Tibial nerve (tissue), 3 donors: ENCODE data around the gene ATP6AP1.

ENCODE experiments used
- POLR2A ChIP-seq, 2 donors: fragments of 450-650 bp; IDR thresholded peaks; one replicate each; pipeline ENCODE4 v1.6.1; 2017; ENCODE audit warnings: antibody characterized with exemption in 2 of 2, mild to moderate bottlenecking in 2 of 2, moderate library complexity in 2 of 2
- TF ChIP-seq, protein P1 (sequence below), 5 experiments: fragments of 200-600 bp in 3 of 5; fragments of 450-650 bp in 2 of 5; sonication (generic) in 3 of 5; IDR thresholded peaks; one replicate each; pipeline ENCODE4 v1.5.1; 2016 to 2019; ENCODE audit warnings: antibody characterized with exemption in 5 of 5, mild to moderate bottlenecking in 3 of 5, moderate library complexity in 2 of 5

DNA sequence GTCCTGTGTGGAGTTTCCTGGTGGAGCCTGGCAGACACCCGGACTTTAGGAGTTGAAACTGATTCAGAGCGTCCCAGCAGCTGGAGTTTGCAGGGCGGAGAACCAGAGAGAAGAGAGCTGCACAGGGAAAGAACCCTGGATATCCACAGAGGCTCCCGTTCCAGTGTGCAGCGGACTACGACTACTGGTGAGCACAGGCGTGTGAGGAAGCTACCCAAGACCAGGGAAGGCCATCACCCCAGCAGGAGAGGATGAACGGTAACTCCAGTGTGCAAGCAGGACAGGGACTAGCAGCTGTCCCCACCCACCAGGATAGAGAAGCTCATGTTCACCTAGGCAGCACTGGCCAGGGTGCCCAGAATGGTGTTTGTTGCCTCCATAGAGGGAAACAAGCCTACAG, 48.3 kb downstream of the ATP6AP1 start:
- TF ChIP-seq, protein P1, sequence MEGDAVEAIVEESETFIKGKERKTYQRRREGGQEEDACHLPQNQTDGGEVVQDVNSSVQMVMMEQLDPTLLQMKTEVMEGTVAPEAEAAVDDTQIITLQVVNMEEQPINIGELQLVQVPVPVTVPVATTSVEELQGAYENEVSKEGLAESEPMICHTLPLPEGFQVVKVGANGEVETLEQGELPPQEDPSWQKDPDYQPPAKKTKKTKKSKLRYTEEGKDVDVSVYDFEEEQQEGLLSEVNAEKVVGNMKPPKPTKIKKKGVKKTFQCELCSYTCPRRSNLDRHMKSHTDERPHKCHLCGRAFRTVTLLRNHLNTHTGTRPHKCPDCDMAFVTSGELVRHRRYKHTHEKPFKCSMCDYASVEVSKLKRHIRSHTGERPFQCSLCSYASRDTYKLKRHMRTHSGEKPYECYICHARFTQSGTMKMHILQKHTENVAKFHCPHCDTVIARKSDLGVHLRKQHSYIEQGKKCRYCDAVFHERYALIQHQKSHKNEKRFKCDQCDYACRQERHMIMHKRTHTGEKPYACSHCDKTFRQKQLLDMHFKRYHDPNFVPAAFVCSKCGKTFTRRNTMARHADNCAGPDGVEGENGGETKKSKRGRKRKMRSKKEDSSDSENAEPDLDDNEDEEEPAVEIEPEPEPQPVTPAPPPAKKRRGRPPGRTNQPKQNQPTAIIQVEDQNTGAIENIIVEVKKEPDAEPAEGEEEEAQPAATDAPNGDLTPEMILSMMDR (IDR thresholded peaks at IDR 0.05): no peak
- TF ChIP-seq POLR2A (IDR thresholded peaks at IDR 0.05): no peak
